A549 (cell line): ENCODE results near the gene INO80C. TPM values are rescaled to one million over a fixed set of nuclear protein-coding genes. Genes with fewer than 3 reads are reported as not detected.

Source experiments
- ATAC-seq, 2 experiments: fragments of 200-7000 bp in 1 of 2; fragments of >200 bp in 1 of 2; cut with Nextera tagmentation in 1 of 2; cut with Tn5 transposase in 1 of 2; 3 replicates each; pipeline versions ENCODE4 v1.8.0 to v1.9.1; 2018 to 2020; ENCODE audit warnings: mild to moderate bottlenecking in 1 of 2, moderate library complexity in 1 of 2
- CTCF ChIA-PET: fragments of 300-600 bp; sonication (Branson Sonifier 250); formaldehyde crosslinking; extraction: SDS; loops from one replicate; lab custom pipeline; 2021; ENCODE audit warnings: antibody characterized with exemption, inconsistent platforms; lab: Yijun Ruan, JAX
- POLR2A ChIA-PET: fragments of 350-600 bp; formaldehyde crosslinking; extraction: SDS; loops from one replicate; lab custom pipeline; 2021; ENCODE audit warnings: antibody characterized with exemption, inconsistent platforms; lab: Yijun Ruan, JAX
- DNase-seq, 2 experiments: peaks; one replicate each; pipeline versions ENCODE4 v3.0.0 to v3.0.0-alpha.2; 2011 to 2016; ENCODE audit warnings: low read depth in 1 of 2, low spot score in 1 of 2
- FAIRE-seq: peaks from 2 replicates; lab custom pipeline; 2011; peaks lifted over from hg19 to GRCh38; lab: Jason Lieb, UNC
- H3K27ac ChIP-seq, 2 experiments: fragments of >200 bp; sonication (Bioruptor Twin); formaldehyde crosslinking; 3 replicates each; pipeline ENCODE4 v1.5.1; 2016 to 2017
- H3K4me1 ChIP-seq: fragments of >200 bp; sonication (Bioruptor Twin); formaldehyde crosslinking; 3 replicates; pipeline ENCODE4 v1.6.1; 2016
- H3K4me2 ChIP-seq: fragments of >200 bp; sonication (Bioruptor Twin); formaldehyde crosslinking; 3 replicates; pipeline ENCODE4 v1.6.1; 2016
- H3K4me3 ChIP-seq: fragments of >200 bp; sonication (Bioruptor Twin); formaldehyde crosslinking; 3 replicates; pipeline ENCODE4 v1.5.1; 2016
- H3K9me3 ChIP-seq: fragments of >200 bp; sonication (Bioruptor Twin); formaldehyde crosslinking; 3 replicates; pipeline ENCODE4 v1.6.1; 2016
- BHLHE40 ChIP-seq: IDR thresholded peaks from 2 replicates; pipeline ENCODE4 v1.6.1; 2012; ENCODE audit warnings: low read depth, low read length, inconsistent platforms
- CBX2 ChIP-seq: fragments of 200-600 bp; sonication (generic); IDR thresholded peaks from 2 replicates; pipeline ENCODE4 v1.6.1; 2016; ENCODE audit warnings: low read depth, mild to moderate bottlenecking, borderline replicate concordance
- CBX8 ChIP-seq: fragments of 200-600 bp; sonication (generic); IDR thresholded peaks from 2 replicates; pipeline ENCODE4 v1.6.1; 2016
- CEBPB ChIP-seq, 2 experiments: fragments of >200 bp in 1 of 2; sonication (Bioruptor Twin) in 1 of 2; formaldehyde crosslinking in 1 of 2; IDR thresholded peaks; 2 replicates each; pipeline ENCODE4 v1.6.1; 2012 to 2016
- EP300 ChIP-seq, 2 experiments: fragments of >200 bp; sonication (Bioruptor Twin); formaldehyde crosslinking; IDR thresholded peaks; 2 replicates in 1 of 2; 3 replicates in 1 of 2; pipeline ENCODE4 v1.6.1; 2016 to 2017
- ESRRA ChIP-seq: fragments of 150-350 bp; IDR thresholded peaks from 2 replicates; pipeline ENCODE4 v1.6.1; 2014; ENCODE audit warnings: mild to moderate bottlenecking, low read length, borderline replicate concordance
- FOSL2 ChIP-seq, 2 experiments: fragments of 450-650 bp in 1 of 2; fragments of >200 bp in 1 of 2; sonication (Bioruptor Twin) in 1 of 2; formaldehyde crosslinking; IDR thresholded peaks; 2 replicates each; pipeline versions ENCODE4 v1.5.0 to v1.6.1; 2016 to 2020; ENCODE audit warnings: mild to moderate bottlenecking in 1 of 2, moderate library complexity in 1 of 2
- FOXS1 ChIP-seq: fragments of 250-450 bp; sonication (Bioruptor Pico); IDR thresholded peaks from 2 replicates; pipeline ENCODE4 v1.5.0; 2020; ENCODE audit warnings: mild to moderate bottlenecking, moderate library complexity
- GATA3 ChIP-seq: IDR thresholded peaks from 2 replicates; pipeline ENCODE4 v1.6.1; 2012; ENCODE audit warnings: borderline replicate concordance
- HEYL ChIP-seq: fragments of 250-450 bp; sonication (Bioruptor Pico); IDR thresholded peaks from 2 replicates; pipeline ENCODE4 v1.8.0; 2021; ENCODE audit warnings: mild to moderate bottlenecking, moderate library complexity
- HOXA7 ChIP-seq: fragments of 250-450 bp; sonication (Bioruptor Pico); IDR thresholded peaks from 2 replicates; pipeline ENCODE4 v1.5.0; 2020; ENCODE audit warnings: mild to moderate bottlenecking, moderate library complexity
- HOXB13 ChIP-seq: fragments of 250-450 bp; sonication (Bioruptor Pico); IDR thresholded peaks from 2 replicates; pipeline ENCODE4 v1.5.0; 2020; ENCODE audit warnings: low read depth, mild to moderate bottlenecking, moderate library complexity
- HOXB5 ChIP-seq: fragments of 250-450 bp; sonication (Bioruptor Pico); IDR thresholded peaks from 2 replicates; pipeline ENCODE4 v1.5.0; 2020; ENCODE audit warnings: mild to moderate bottlenecking, moderate library complexity
- JUN ChIP-seq, 2 experiments: fragments of >200 bp; sonication (Bioruptor Twin); formaldehyde crosslinking; IDR thresholded peaks; 2 replicates in 1 of 2; 3 replicates in 1 of 2; pipeline ENCODE4 v1.6.1; 2016 to 2017
- JUNB ChIP-seq: fragments of >200 bp; sonication (Bioruptor Twin); formaldehyde crosslinking; IDR thresholded peaks from 2 replicates; pipeline ENCODE4 v1.6.1; 2016
- KDM1A ChIP-seq: fragments of 200-600 bp; sonication (generic); IDR thresholded peaks from 2 replicates; pipeline ENCODE4 v1.6.1; 2016; ENCODE audit warnings: low read depth, mild to moderate bottlenecking
- MAZ ChIP-seq: fragments of 150-350 bp; IDR thresholded peaks from 2 replicates; pipeline ENCODE4 v1.6.1; 2014; ENCODE audit warnings: antibody characterized with exemption, low read depth, low read length, borderline replicate concordance
- NPAS2 ChIP-seq: fragments of 250-450 bp; sonication (Bioruptor Pico); IDR thresholded peaks from 2 replicates; pipeline ENCODE4 v1.8.0; 2022; ENCODE audit warnings: mild to moderate bottlenecking, moderate library complexity, borderline replicate concordance
- NR3C1 ChIP-seq: fragments of >200 bp; sonication (Bioruptor Twin); formaldehyde crosslinking; IDR thresholded peaks from 3 replicates; pipeline ENCODE4 v1.6.1; 2017
- PHF8 ChIP-seq: fragments of 200-600 bp; sonication (generic); IDR thresholded peaks from 2 replicates; pipeline ENCODE4 v1.6.1; 2016; ENCODE audit warnings: low read depth, mild to moderate bottlenecking, antibody characterized with exemption, moderate library complexity, borderline replicate concordance
- POLR2A ChIP-seq: IDR thresholded peaks from 2 replicates; pipeline ENCODE4 v1.6.1; 2012; ENCODE audit warnings: mild to moderate bottlenecking, low read length
- POLR2AphosphoS2 ChIP-seq: conservative IDR thresholded peaks from 2 replicates; pipeline ENCODE4 v1.6.1; 2012; ENCODE audit warnings: low read length, improper control_type of control experiment, inconsistent platforms
- RFX5 ChIP-seq: fragments of 450-650 bp; IDR thresholded peaks from 2 replicates; pipeline ENCODE4 v1.7.1; 2014; ENCODE audit warnings: antibody characterized with exemption, mild to moderate bottlenecking, moderate library complexity
- SREBF2 ChIP-seq: fragments of 450-650 bp; IDR thresholded peaks from 2 replicates; pipeline ENCODE4 v1.6.1; 2014; ENCODE audit warnings: mild to moderate bottlenecking, moderate library complexity
- TFCP2L1 ChIP-seq: fragments of 250-450 bp; sonication (Bioruptor Pico); IDR thresholded peaks from 2 replicates; pipeline ENCODE4 v1.5.0; 2021; ENCODE audit warnings: mild to moderate bottlenecking
- WGBS: methylation state at CpG from one replicate; pipeline ENCODE4 v1.1.6; 2017; ENCODE audit errors: missing lambda C conversion rate; 5-methylcytosine and 5-hydroxymethylcytosine counted together
- polyA plus RNA-seq, 4 experiments: library from polyadenylated mRNA; depleted of rRNA in 3 of 4; stranded (reverse); fragments of >200 nt; fragmentation: RNase III in 1 of 4; extraction: RNeasy Plus Mini Kit Qiagen cat#74134 plus additional on column Dnase treatment in 1 of 4; gene quantifications; 2 replicates in 3 of 4; 3 replicates in 1 of 4; pipeline ENCODE4 v1.2.3, GENCODE V29; 2011 to 2017
- TF ChIP-seq, protein P1 (sequence below): IDR thresholded peaks from 2 replicates; pipeline ENCODE4 v1.6.1; 2012; ENCODE audit warnings: low read depth, borderline replicate concordance
- TF ChIP-seq, protein P2 (sequence below): fragments of 450-650 bp; IDR thresholded peaks from 2 replicates; pipeline ENCODE4 v1.6.1; 2014; ENCODE audit warnings: antibody characterized with exemption
- TF ChIP-seq, protein P3 (sequence below): fragments of 250-450 bp; sonication (Bioruptor Pico); IDR thresholded peaks from 2 replicates; pipeline ENCODE4 v1.5.0; 2021; ENCODE audit warnings: mild to moderate bottlenecking, moderate library complexity, borderline replicate concordance
- TF ChIP-seq, protein P4 (sequence below): fragments of >200 bp; sonication (Bioruptor Twin); formaldehyde crosslinking; IDR thresholded peaks from 3 replicates; pipeline ENCODE4 v1.6.1; 2016

Gene INO80C
- polyA plus RNA-seq, 2 of the 4 experiments (the other 2 are of a cell fraction): 22.1 to 33.3 TPM

DNA sequence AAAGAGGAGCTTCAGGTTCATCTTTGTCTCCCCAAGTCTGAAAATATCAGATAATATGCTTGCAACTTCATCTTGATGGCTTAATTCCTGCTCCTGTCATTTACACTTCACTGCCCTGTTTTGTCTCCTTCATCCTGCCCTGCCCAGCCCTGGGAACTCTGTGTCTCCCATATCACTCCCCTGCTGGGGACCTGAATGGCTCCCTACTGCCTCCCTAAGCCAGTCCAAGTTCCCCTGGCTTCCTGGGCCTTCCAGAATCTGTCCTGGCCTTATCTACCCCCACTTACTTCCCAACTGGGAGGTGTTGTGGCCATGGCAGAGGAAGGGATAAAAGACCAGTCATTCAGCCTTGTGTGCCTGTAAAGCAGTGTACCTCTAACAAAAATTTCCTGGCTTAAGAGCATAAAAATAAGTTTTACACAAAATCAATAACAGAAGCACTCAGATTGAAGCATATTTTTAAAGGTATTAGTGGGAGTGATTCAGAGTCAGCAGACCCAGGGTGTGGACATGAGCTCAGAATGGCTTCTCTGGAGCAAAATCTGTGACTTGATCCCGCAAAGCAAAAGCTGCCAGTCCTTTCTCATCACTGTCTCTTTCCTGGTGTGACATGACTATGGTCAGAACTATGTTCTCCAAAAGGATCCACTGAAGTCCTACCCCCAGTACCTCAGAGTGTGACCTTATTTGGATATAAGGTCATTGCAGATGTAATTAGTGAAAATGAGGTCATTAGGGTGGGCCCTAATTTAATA is 59.1 kb downstream of the INO80C start:
- WGBS: 90% methylated on average over 1 of the region's 1 CpG
- TF ChIP-seq HOXB5 (CRISPR knock-in tag) (no peak), CBX8 (no peak), POLR2AphosphoS2 (no peak), NR3C1 (no peak), HEYL (CRISPR knock-in tag) (no peak), EP300 (IDR thresholded peaks at IDR 0.05) (no peak), HOXB13 (CRISPR knock-in tag) (no peak), GATA3 (no peak), FOXS1 (CRISPR knock-in tag) (no peak), HOXA7 (CRISPR knock-in tag) (no peak), SREBF2 (no peak), RFX5 (no peak), FOSL2 (IDR thresholded peaks at IDR 0.05) (no peak), FOSL2 (CRISPR knock-in tag; IDR thresholded peaks at IDR 0.05) (no peak), TFCP2L1 (CRISPR knock-in tag) (no peak)
- TF ChIP-seq, protein P1, sequence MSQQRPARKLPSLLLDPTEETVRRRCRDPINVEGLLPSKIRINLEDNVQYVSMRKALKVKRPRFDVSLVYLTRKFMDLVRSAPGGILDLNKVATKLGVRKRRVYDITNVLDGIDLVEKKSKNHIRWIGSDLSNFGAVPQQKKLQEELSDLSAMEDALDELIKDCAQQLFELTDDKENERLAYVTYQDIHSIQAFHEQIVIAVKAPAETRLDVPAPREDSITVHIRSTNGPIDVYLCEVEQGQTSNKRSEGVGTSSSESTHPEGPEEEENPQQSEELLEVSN: no peak
- TF ChIP-seq, protein P2, sequence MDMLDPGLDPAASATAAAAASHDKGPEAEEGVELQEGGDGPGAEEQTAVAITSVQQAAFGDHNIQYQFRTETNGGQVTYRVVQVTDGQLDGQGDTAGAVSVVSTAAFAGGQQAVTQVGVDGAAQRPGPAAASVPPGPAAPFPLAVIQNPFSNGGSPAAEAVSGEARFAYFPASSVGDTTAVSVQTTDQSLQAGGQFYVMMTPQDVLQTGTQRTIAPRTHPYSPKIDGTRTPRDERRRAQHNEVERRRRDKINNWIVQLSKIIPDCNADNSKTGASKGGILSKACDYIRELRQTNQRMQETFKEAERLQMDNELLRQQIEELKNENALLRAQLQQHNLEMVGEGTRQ: no peak
- H3K9me3 ChIP-seq: no peaks in the 10 kb centered on the region
- POLR2A ChIA-PET: no interaction called here
- no peak for ATAC-seq
- H3K4me2 ChIP-seq: no peak overlapping the region
- no peak overlapping the region for H3K4me3 ChIP-seq
- H3K4me1 ChIP-seq: peaks cover 31% of the 10 kb centered on the region
- no peak for FAIRE-seq
- DNase-seq: no peak
- CTCF ChIA-PET: no interaction called here
- H3K27ac ChIP-seq: peak overlapping the region; percentile 84 to 85

DNA sequence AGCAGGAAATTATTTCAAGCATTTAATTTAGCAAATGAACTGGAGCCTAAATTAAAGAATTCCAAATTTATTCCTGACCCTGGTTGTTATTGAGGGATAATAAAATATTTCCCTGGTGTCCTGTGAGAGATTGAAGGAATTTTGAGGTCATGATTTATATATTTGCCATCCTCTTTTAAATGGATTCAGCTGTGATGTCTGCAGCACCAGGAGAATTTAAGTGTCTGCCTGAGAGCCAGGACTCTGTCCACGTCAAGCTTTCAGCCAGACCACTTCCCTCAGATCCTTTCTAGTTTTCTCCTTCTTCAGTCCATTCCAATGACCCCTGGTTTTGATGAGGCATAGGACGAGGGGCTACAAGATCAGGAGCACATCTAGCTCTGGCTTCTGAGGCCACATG is 59.9 kb downstream of the INO80C start:
- DNase-seq: no peak
- H3K4me3 ChIP-seq: no peak overlapping the region
- TF ChIP-seq MAZ: no peak
- no peak for TF ChIP-seq KDM1A
- TF ChIP-seq NPAS2: no peak
- no peak for TF ChIP-seq JUNB
- 65% methylated on average over 2 of the region's 2 CpGs for WGBS
- no peak for ATAC-seq
- H3K9me3 ChIP-seq: no peaks in the 10 kb centered on the region
- FAIRE-seq: no peak
- ChIA-PET POLR2A (no interaction called here), CTCF (no interaction called here)
- H3K4me1 ChIP-seq: peaks cover 31% of the 10 kb centered on the region
- H3K4me2 ChIP-seq: no peak overlapping the region
- peak overlapping the region; percentile 84 to 85 for H3K27ac ChIP-seq

DNA sequence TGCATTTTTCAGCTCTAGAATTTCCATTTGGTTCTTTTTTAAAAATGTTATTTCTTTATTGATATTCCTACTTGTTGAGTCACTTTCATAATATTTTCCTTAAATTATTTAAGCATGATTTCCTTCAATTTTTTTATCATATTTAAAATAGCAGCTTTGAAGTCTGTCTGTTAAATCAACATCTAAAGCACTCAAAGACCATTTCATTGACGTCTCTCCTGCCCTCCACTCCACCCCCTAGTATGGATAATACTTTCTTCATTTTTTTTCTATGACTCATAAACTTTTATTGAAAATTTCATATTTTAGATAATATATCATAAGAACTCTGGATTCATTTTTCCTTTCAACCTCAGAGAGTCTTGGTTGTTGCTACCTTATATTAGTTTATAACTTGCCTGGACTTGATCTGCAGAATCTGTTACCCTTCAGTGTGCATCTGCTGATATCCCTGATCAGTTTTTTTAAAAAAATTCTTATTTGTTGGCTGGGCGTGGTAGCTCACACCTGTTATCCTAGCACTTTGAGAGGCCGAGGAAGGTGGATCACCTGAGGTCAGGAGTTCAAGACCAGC is 61.6 kb downstream of the INO80C start:
- Histone ChIP-seq H3K9me3 (no peaks in the 10 kb centered on the region), H3K4me2 (peak overlapping the region; percentile 51), H3K27ac (peak overlapping the region; percentile 84 to 85), H3K4me1 (peaks cover 29% of the 10 kb centered on the region), H3K4me3 (no peak overlapping the region)
- DNase-seq (peak in 1 of 2 experiments; percentile 68), ATAC-seq (peak in 1 of 2 experiments; percentile 50; a peak in 2 of 6 replicates), FAIRE-seq (no peak)
- 18% methylated on average over 3 of the region's 3 CpGs for WGBS
- ChIA-PET POLR2A (interaction anchor here (0.9 to 1.0 kb wide), 2 partner anchors 21 to 42 kb away, joined by 3 to 6 read pairs; no protein-coding TSS in a partner anchor), CTCF (interaction anchor here (0.7 to 1.0 kb wide), 2 partner anchors 10 to 20 kb away, joined by 3 to 4 read pairs; no protein-coding TSS in a partner anchor)
- peak; percentile 83; a peak in 4 of 5 replicates for TF ChIP-seq EP300 (IDR thresholded peaks at IDR 0.05)
- TF ChIP-seq HOXB13 (CRISPR knock-in tag): no peak
- TF ChIP-seq PHF8: no peak
- TF ChIP-seq POLR2A: no peak
- TF ChIP-seq, protein P3, sequence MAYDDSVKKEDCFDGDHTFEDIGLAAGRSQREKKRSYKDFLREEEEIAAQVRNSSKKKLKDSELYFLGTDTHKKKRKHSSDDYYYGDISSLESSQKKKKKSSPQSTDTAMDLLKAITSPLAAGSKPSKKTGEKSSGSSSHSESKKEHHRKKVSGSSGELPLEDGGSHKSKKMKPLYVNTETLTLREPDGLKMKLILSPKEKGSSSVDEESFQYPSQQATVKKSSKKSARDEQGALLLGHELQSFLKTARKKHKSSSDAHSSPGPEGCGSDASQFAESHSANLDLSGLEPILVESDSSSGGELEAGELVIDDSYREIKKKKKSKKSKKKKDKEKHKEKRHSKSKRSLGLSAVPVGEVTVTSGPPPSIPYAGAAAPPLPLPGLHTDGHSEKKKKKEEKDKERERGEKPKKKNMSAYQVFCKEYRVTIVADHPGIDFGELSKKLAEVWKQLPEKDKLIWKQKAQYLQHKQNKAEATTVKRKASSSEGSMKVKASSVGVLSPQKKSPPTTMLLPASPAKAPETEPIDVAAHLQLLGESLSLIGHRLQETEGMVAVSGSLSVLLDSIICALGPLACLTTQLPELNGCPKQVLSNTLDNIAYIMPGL: no peak
- no peak for TF ChIP-seq ESRRA
- no peak for TF ChIP-seq CEBPB (IDR thresholded peaks at IDR 0.05)
- no peak for TF ChIP-seq KDM1A
- no peak for TF ChIP-seq FOSL2 (IDR thresholded peaks at IDR 0.05)
- peak; percentile 61 for TF ChIP-seq FOSL2 (CRISPR knock-in tag; IDR thresholded peaks at IDR 0.05)
- peak; percentile 92 for TF ChIP-seq FOXS1 (CRISPR knock-in tag)
- peak; percentile 95 for TF ChIP-seq JUNB
- peak; percentile 84 for TF ChIP-seq GATA3
- TF ChIP-seq CBX2: no peak
- TF ChIP-seq BHLHE40: no peak
- no peak for TF ChIP-seq HOXB5 (CRISPR knock-in tag)
- peak; percentile 39 to 53; a peak in 1 of 5 replicates for TF ChIP-seq JUN (IDR thresholded peaks at IDR 0.05)
- TF ChIP-seq, protein P4, sequence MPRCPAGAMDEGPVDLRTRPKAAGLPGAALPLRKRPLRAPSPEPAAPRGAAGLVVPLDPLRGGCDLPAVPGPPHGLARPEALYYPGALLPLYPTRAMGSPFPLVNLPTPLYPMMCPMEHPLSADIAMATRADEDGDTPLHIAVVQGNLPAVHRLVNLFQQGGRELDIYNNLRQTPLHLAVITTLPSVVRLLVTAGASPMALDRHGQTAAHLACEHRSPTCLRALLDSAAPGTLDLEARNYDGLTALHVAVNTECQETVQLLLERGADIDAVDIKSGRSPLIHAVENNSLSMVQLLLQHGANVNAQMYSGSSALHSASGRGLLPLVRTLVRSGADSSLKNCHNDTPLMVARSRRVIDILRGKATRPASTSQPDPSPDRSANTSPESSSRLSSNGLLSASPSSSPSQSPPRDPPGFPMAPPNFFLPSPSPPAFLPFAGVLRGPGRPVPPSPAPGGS: peak; percentile 55; the same call in 2 of the 3 replicates
